Ecto neural progenitor cell (in vitro differentiated cells): ENCODE measurements around the gene IRF6.

ENCODE experiments used
- DNase-seq: peaks from one replicate; pipeline ENCODE4 v3.0.0-alpha.2; 2018; ENCODE audit warnings: low spot score

IRF6 gene

GRCh38 chr1:209759829-209760359 is 46.0 kb downstream of the IRF6 start:
- DNase-seq = no peak

GRCh38 chr1:209758400-209758799 is 47.5 kb downstream of the IRF6 start:
- DNase-seq = no peak

GRCh38 chr1:209756615-209757445 is 49.1 kb downstream of the IRF6 start:
- no peak for DNase-seq

- no peak for DNase-seq
These were observed 49.9 kb downstream of the IRF6 start, which contains the start of gene TRAF3IP3 for GRCh38 chr1:209755926-209756614. Gene TRAF3IP3, plus strand, starts transcription at chr1:209756053. Its CDS starts 3,987 bp downstream, at chr1:209760040.

- DNase-seq = no peak
These were observed 50.7 kb downstream of the IRF6 start for GRCh38 chr1:209755256-209755655.

- DNase-seq = no peak
These were observed 53.1 kb downstream of the IRF6 start for GRCh38 chr1:209752890-209753289.

GRCh38 chr1:209751627-209752231 is 54.2 kb downstream of the IRF6 start:
- DNase-seq = no peak

GRCh38 chr1:209749670-209750323 is 56.1 kb downstream of the IRF6 start:
- DNase-seq = no peak

- no peak for DNase-seq
These were observed 56.7 kb downstream of the IRF6 start for GRCh38 chr1:209749205-209749604.

- no peak for DNase-seq
These were observed 57.3 kb downstream of the IRF6 start for GRCh38 chr1:209748620-209749019.

- DNase-seq = peak; percentile 95
These were observed 58.2 kb downstream of the IRF6 start for GRCh38 chr1:209747580-209748262.

- DNase-seq = no peak
These were observed 59.3 kb downstream of the IRF6 start for GRCh38 chr1:209746451-209747165.

GRCh38 chr1:209743145-209743482 is 62.8 kb downstream of the IRF6 start:
- DNase-seq = no peak

GRCh38 chr1:209742409-209743144 is 63.4 kb downstream of the IRF6 start:
- no peak for DNase-seq

- no peak for DNase-seq
These were observed 64.1 kb downstream of the IRF6 start for GRCh38 chr1:209741889-209742288.

GRCh38 chr1:209741193-209741592 is 64.7 kb downstream of the IRF6 start:
- DNase-seq = no peak

GRCh38 chr1:209738270-209738669 is 67.7 kb downstream of the IRF6 start:
- no peak for DNase-seq

GRCh38 chr1:209737118-209737505 is 68.8 kb downstream of the IRF6 start:
- DNase-seq = no peak

GRCh38 chr1:209736490-209737117 is 69.3 kb downstream of the IRF6 start:
- no peak for DNase-seq
